H1 (cell line): Measurements from ENCODE around the gene SNHG17.

ENCODE experiments used
- BCL11A ChIP-seq, 2 experiments: IDR thresholded peaks; one replicate each; pipeline ENCODE4 v1.6.1; 2011; ENCODE audit warnings: low read depth in 2 of 2, low read length in 2 of 2, mild to moderate bottlenecking in 2 of 2
- EP300 ChIP-seq, 2 experiments: IDR thresholded peaks; 1 replicate in 1 of 2; 2 replicates in 1 of 2; pipeline ENCODE4 v1.6.1; 2011 to 2012; ENCODE audit warnings: low read depth in 2 of 2, low read length in 2 of 2, mild to moderate bottlenecking in 2 of 2, borderline replicate concordance in 1 of 2, inconsistent platforms in 1 of 2, moderate library complexity in 1 of 2
- JUN ChIP-seq: IDR thresholded peaks from 2 replicates; pipeline ENCODE4 v1.6.1; 2011; ENCODE audit warnings: low read depth, mild to moderate bottlenecking, improper control_type of control experiment, low read length
- KDM5A ChIP-seq: fragments of 200-600 bp; IDR thresholded peaks from 2 replicates; pipeline ENCODE4 v1.7.1; 2012; ENCODE audit warnings: mild to moderate bottlenecking, low read length, inconsistent platforms, mixed read lengths
- MAX ChIP-seq: IDR thresholded peaks from 2 replicates; pipeline ENCODE4 v1.6.1; 2012; ENCODE audit warnings: inconsistent platforms
- POLR2AphosphoS5 ChIP-seq: IDR thresholded peaks from 2 replicates; pipeline ENCODE4 v1.6.1; 2011; ENCODE audit warnings: low read depth, low read length
- TCF12 ChIP-seq: IDR thresholded peaks from 2 replicates; pipeline ENCODE4 v1.6.1; 2011; ENCODE audit warnings: low read depth, mild to moderate bottlenecking, low read length
- YY1 ChIP-seq: IDR thresholded peaks from 2 replicates; pipeline ENCODE4 v1.6.1; 2011; ENCODE audit warnings: low read depth, mild to moderate bottlenecking, low read length

DNA sequence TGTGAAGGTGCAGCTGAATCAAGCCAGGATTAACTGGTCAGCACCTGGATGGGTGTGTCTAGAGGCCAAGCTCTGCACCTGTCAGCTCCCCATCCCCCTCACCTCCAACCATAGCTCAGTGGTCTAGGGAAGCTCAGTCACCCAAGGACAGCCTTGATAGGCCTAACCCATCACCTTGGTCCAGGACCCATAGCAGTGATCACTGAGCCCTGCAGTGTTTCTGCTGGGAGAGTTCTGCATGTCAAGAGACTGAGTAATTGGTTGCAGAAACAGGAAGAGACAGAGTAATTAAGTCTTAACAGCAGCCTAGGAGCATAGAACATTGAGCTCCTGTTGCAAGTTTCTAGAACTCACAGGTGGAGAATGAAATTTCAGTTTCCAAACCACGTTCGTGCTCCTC is 18.8 kb upstream of the SNHG17 start:
- no peak for TF ChIP-seq POLR2AphosphoS5
- no peak for TF ChIP-seq EP300 (IDR thresholded peaks at IDR 0.05; ENCODE audit: borderline replicate concordance in 1 of 2, low read depth in 2 of 2, low read length in 2 of 2)
- no peak for TF ChIP-seq TCF12
- TF ChIP-seq KDM5A = no peak
- TF ChIP-seq YY1 = no peak
- TF ChIP-seq BCL11A (IDR thresholded peaks at IDR 0.05; ENCODE audit: low read depth in 2 of 2, low read length in 2 of 2) = no peak
- no peak for TF ChIP-seq JUN
- TF ChIP-seq MAX = no peak
